IMR-90 (cell line): ENCODE measurements around the gene C6orf136. TPM values are rescaled to one million over a fixed set of nuclear protein-coding genes. Genes with fewer than 3 reads are reported as not detected.

Source experiments
- polyA plus RNA-seq, 3 experiments: library from polyadenylated mRNA; depleted of rRNA; stranded (reverse); fragments of >200 nt; gene quantifications; 2 replicates each; pipeline ENCODE4 v1.2.3, GENCODE V29; 2012; ENCODE audit warnings: low replicate concordance in 1 of 3
- total RNA-seq: library from RNA; depleted of rRNA; stranded (reverse); fragments of >200 nt; gene quantifications from 2 replicates; pipeline ENCODE4 v1.2.3, GENCODE V29; 2012
- TF ChIP-seq, protein P1 (sequence below): fragments of 150-350 bp; IDR thresholded peaks from 2 replicates; pipeline ENCODE4 v1.6.1; 2016; ENCODE audit warnings: low read depth, mild to moderate bottlenecking, low read length, moderate library complexity, borderline replicate concordance

C6orf136 gene
- total and polyA plus RNA-seq, 2 of the 4 experiments (the other 2 are of a cell fraction), result 1.1 to 11.7 TPM

GRCh38 chr6:30686009-30686907 lies 39.3 kb downstream of the C6orf136 start, which contains the start of gene PPP1R18 (continued):
- TF ChIP-seq, protein P1, sequence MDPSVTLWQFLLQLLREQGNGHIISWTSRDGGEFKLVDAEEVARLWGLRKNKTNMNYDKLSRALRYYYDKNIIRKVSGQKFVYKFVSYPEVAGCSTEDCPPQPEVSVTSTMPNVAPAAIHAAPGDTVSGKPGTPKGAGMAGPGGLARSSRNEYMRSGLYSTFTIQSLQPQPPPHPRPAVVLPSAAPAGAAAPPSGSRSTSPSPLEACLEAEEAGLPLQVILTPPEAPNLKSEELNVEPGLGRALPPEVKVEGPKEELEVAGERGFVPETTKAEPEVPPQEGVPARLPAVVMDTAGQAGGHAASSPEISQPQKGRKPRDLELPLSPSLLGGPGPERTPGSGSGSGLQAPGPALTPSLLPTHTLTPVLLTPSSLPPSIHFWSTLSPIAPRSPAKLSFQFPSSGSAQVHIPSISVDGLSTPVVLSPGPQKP, result no peak
